Measurements from ENCODE around the gene PLEKHA6. TPM values are rescaled to one million over a fixed set of nuclear protein-coding genes. Genes with fewer than 3 reads are reported as not detected.

The PLEKHA6 gene
- total RNA-seq, 1 donor = 3.9 TPM

DNA sequence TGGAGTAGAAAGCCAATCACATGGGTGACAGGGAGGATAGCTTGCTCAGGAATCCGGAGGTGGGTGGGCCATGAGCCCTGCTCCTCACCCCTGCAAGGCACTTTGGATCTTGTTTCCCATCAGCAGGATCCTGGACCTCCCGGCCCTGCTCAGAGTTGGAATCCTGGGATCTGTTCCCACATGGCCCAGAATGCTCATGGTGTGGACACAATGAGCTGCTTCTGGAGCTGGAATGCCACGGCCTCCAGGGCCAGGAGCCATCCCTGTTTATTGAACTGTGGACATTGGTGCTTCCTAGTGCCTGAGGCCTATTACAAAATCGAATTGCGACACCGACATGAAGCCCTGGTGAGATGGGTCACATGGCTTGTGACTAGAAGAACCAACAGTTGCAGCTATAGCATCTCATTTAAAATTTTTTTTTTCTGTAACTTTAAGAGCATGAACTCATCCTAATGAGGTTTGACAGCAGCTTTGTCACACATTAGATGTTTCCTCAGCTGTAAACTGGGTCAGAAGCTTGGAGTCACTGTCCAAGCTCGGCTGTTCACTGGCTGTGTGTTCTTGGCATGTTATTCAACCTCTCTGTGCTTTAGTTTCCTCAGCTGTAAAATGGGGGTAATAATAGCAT is 105.6 kb downstream of the PLEKHA6 start:
- peak; percentile 88 for DNase-seq (ENCODE audit: low read depth)
- TF ChIP-seq CTCF (IDR thresholded peaks at IDR 0.05; ENCODE audit: insufficient read depth, low read depth, low read length) = no peak
- H3K4me3 ChIP-seq (ENCODE audit: low read depth, low read length) = no peak overlapping the region

DNA sequence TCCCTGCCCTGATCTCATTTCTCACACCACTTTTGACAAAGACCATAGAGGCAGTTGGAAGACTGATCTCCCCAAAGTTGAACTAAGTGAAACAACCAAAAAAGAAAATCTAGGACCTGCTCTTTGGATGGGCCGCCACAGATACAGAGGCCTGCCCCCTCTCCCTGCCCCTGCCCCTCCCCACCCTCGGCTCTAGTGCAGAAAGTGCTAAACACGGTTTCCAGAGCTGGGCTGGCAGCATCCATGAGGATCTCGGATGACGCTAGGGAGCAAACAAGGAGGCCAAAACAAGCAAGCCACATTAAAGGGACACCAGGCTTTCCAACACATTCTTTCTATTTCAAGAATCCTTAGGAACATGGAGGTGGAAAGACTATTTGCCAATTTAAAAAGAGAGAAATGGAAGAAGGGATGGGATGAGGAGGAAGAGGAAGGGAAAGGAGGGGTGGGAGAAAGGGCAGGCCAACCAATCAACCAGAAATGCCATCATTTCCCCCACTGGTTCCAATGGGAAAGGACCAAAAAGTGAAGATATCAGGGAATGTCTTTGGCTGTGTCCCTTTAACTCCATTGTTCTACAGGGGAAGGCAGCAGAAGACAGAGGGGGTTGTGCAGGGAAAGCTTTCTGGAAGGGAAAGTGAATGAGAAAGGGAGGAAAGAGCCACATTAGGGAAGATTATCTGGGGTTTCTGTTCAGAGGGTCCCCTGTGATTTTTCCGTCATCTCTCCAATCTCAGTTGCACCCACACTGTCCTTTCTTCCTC is 107.6 kb downstream of the PLEKHA6 start:
- DNase-seq (ENCODE audit: low read depth) = no peak
- H3K4me3 ChIP-seq (ENCODE audit: low read depth, low read length) = no peak overlapping the region

DNA sequence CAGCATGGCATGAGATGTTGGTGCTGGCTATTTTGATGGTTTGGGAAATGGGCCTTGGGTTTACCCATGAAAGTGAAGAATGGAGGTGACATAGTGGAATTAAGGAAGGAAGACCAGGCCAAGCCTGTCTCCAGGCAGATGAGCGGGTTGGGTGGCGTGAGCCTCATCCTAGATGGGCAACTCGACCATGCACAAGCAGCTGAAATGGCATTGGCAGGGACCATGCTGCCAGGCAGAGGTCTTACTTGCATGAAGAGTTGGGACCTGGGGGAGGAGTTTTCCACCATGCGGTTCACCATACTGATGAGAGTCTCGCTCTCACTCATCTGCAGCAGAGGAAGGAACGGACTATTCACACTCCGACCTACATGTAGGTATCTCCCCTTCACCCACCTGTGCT is 108.4 kb downstream of the PLEKHA6 start:
- H3K4me3 ChIP-seq (ENCODE audit: low read depth, low read length) = no peak overlapping the region
- DNase-seq (ENCODE audit: low read depth) = no peak
- no peak for TF ChIP-seq CTCF (IDR thresholded peaks at IDR 0.05; ENCODE audit: insufficient read depth, low read depth, low read length)

More for the DNA sequence above, 107.6 kb downstream of the PLEKHA6 start:
- TF ChIP-seq CTCF (IDR thresholded peaks at IDR 0.05; ENCODE audit: insufficient read depth, low read depth, low read length) = no peak

GRCh38 chr1:204250428-204251030 is 109.2 kb downstream of the PLEKHA6 start:
- TF ChIP-seq CTCF (IDR thresholded peaks at IDR 0.05; ENCODE audit: insufficient read depth, low read depth, low read length) = no peak
- no peak overlapping the region for H3K4me3 ChIP-seq (ENCODE audit: low read depth, low read length)
- DNase-seq (ENCODE audit: low read depth) = no peak

- no peak overlapping the region for H3K4me3 ChIP-seq (ENCODE audit: low read depth, low read length)
- TF ChIP-seq CTCF (IDR thresholded peaks at IDR 0.05; ENCODE audit: insufficient read depth, low read depth, low read length) = no peak
- no peak for DNase-seq (ENCODE audit: low read depth)
These were observed 109.8 kb downstream of the PLEKHA6 start for GRCh38 chr1:204249736-204250427.

DNA sequence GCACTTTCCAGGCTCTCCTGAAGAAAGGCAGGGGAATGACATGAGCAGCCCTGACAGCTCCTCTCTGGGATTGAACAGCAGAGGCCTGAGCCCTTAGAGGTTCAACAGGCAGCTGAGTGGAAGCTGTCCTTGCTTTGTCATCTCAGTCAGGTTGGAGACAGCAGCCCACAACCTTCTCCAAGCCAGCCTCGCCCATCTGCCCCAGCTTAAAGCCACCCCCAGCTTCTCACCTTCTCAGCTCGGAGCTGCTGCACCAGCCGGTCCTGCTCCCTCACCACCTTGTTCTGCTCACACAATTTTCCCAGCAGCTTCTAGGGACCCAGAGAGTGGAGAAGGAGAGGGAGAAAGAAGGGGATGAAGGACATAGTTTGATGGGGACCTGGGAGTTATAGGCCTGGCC is 110.8 kb downstream of the PLEKHA6 start:
- no peak for DNase-seq (ENCODE audit: low read depth)
- H3K4me3 ChIP-seq (ENCODE audit: low read depth, low read length) = no peak overlapping the region
- no peak for TF ChIP-seq CTCF (IDR thresholded peaks at IDR 0.05; ENCODE audit: insufficient read depth, low read depth, low read length)

All from fibroblast of villous mesenchyme (primary cell).